Lower leg skin (tissue), 4 donors: ENCODE measurements around the gene EVPL. TPM values are rescaled to one million over a fixed set of nuclear protein-coding genes. Genes with fewer than 3 reads are reported as not detected.
A peak's percentile ranks its signal among the peaks of the same experiment; 100 is the strongest.

Experiments
- DNase-seq, 2 donors: peaks; one replicate each; pipeline ENCODE4 v3.0.0-alpha.2; 2019; ENCODE audit warnings: low spot score in 2 of 2
- H3K4me3 ChIP-seq: fragments of 200-600 bp; sonication (generic); 2 replicates; pipeline ENCODE4 v1.5.1; 2017; ENCODE audit warnings: mild to moderate bottlenecking, low read depth; ENCODE audit not compliant: poor library complexity, severe bottlenecking
- POLR2A ChIP-seq, 2 donors: fragments of 450-650 bp; IDR thresholded peaks; one replicate each; pipeline ENCODE4 v1.6.1; 2016 to 2017; ENCODE audit warnings: antibody characterized with exemption in 2 of 2, mild to moderate bottlenecking in 1 of 2, moderate library complexity in 1 of 2
- WGBS, 2 donors: methylation state at CpG; one replicate each; pipeline ENCODE4 v1.1.5; 2018; 5-methylcytosine and 5-hydroxymethylcytosine counted together
- intact Hi-C: fragments of 100-400 bp; cut with DNase I; formaldehyde crosslinking; loops from one replicate; pipeline ENCODE4 v1.15.0; 2023; ENCODE audit warnings: low total_unique reads
- total RNA-seq, 4 donors: library from RNA; depleted of rRNA; stranded (reverse); fragments of >200 nt; gene quantifications; one replicate each; pipeline ENCODE4 v1.1.0, GENCODE V29; 2016
- TF ChIP-seq, protein P1 (sequence below), 3 donors: fragments of 450-650 bp; IDR thresholded peaks; one replicate each; pipeline ENCODE4 v1.5.1; 2016; ENCODE audit warnings: antibody characterized with exemption in 3 of 3, mild to moderate bottlenecking in 3 of 3, moderate library complexity in 2 of 3

The EVPL gene
- total RNA-seq, 4 donors from 2014 or later, result 285 to 514 (median 315) TPM

DNA sequence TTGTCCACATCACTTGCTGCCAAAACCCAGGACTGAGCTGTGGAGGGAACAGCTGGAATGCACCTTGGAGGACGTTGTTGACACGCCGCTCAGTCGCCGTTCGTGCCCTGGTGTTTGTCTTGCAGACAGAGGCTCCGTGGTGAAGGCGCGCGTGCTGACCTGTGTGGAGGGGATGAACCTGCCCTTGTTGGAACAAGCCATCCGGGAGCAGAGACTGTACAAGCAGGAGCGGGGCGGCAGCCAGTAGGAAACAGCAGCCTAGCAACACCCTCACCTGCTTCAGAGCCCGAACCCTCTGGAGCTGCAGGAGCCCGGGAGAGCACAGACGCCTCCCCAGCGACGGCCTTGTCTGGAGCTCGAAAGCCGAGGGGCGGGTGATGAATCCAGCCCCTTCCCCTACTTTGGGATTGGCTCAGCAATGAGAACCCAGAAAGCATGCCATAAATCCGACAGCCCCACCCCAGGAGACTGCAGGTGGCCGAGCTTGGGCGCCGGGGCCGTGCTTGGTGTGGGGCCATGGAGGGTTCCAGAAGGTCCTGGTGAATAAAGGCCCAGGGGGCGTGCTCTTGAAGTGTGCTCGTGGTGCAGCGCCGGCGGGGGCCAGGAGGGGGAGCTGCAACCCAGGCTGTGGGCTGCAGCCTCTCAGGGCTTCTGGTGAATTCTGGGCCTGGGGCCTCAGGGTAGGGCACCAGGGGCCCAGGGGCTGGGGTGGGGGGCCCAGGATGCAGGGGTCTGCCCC is 26.9 kb downstream of the EVPL start:
- TF ChIP-seq, protein P1, sequence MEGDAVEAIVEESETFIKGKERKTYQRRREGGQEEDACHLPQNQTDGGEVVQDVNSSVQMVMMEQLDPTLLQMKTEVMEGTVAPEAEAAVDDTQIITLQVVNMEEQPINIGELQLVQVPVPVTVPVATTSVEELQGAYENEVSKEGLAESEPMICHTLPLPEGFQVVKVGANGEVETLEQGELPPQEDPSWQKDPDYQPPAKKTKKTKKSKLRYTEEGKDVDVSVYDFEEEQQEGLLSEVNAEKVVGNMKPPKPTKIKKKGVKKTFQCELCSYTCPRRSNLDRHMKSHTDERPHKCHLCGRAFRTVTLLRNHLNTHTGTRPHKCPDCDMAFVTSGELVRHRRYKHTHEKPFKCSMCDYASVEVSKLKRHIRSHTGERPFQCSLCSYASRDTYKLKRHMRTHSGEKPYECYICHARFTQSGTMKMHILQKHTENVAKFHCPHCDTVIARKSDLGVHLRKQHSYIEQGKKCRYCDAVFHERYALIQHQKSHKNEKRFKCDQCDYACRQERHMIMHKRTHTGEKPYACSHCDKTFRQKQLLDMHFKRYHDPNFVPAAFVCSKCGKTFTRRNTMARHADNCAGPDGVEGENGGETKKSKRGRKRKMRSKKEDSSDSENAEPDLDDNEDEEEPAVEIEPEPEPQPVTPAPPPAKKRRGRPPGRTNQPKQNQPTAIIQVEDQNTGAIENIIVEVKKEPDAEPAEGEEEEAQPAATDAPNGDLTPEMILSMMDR (IDR thresholded peaks at IDR 0.05), result no peak
- no peak for TF ChIP-seq POLR2A (IDR thresholded peaks at IDR 0.05)
- no peak overlapping the region for H3K4me3 ChIP-seq
- intact Hi-C loops, result no loop called here
- 41 to 53% methylated on average over 26 to 28 of the region's 31 CpGs for WGBS, 2 donors
- no peak for DNase-seq

DNA sequence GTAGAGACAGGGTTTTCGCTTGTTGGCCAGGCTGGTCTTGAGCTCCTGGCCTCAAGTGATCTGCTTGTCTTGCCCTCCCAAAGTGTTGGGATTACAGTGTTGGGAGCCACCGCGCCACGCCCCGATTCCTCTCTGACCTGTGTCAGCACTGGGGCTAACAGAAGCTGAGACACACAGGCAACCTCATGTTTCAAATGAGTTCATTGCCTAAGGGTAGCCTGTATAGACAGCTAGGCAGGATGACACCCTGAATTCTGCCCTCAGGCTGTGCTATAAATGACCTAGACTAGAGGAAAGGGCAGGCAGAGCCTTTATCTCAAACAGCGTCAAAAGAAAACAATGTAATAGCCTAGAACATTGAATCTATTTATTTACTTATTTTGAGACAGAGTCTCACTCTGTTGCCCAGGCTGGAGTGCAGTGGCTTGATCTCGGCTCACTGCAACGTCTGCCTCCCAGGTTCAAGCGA is 28.7 kb downstream of the EVPL start:
- no peak for TF ChIP-seq POLR2A (IDR thresholded peaks at IDR 0.05)
- TF ChIP-seq, protein P1 (IDR thresholded peaks at IDR 0.05), result no peak
- WGBS, 2 donors, result 88 to 95% methylated on average over 5 to 9 of the region's 9 CpGs
- no peak for DNase-seq
- no peak overlapping the region for H3K4me3 ChIP-seq
- intact Hi-C loops, result no loop called here

DNA sequence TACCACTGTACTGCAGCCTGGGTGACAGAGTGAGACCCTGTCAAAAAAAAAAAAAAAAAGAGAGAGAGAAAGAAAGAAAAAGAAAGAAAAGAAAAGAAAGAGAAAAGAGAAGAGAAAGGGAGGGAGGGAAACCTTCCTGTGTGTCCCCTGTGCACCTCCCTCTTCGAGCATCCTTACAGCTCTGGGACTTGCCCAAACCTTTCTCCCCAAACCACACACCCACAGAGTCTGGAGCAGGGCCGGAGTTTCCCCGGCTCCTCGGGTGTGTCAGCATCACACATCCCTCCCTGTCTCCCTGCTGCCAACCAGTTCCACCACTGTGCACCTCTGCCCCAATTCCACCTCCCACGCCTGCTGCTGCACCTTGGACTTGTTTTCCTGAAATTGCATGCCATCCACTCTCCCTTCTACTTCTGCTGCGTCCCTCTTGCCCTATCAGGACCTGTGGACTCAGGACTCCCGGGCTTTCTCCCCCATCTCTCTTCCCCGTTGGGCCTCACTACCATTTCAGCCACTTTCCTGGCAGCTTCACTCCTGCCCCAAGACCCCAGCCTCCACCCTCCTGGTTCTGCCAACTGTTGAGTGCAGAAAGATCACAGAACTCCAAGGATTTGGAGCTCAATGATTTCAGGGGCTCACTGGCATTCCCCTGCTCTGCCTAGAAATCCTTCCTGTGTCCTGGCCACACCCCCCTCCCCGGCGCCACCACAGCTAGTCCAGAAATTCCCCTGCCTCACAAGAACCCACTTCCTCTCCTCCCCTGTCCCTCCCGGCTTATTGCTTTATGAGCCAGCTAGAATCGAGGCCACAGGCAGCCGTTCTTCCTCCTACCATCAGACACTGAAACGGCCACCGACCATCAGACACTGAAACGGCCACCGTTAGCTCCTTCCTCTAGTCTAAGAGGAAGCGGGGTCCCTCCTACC is 30.2 kb downstream of the EVPL start:
- DNase-seq, result peak in 1 of 2 donors; percentile 65
- no peak for TF ChIP-seq POLR2A (IDR thresholded peaks at IDR 0.05)
- TF ChIP-seq, protein P1 (IDR thresholded peaks at IDR 0.05), result no peak
- WGBS, 2 donors, result 18 to 25% methylated on average over 18 of the region's 18 CpGs
- intact Hi-C loops, result no loop called here
- H3K4me3 ChIP-seq, result no peak overlapping the region

DNA sequence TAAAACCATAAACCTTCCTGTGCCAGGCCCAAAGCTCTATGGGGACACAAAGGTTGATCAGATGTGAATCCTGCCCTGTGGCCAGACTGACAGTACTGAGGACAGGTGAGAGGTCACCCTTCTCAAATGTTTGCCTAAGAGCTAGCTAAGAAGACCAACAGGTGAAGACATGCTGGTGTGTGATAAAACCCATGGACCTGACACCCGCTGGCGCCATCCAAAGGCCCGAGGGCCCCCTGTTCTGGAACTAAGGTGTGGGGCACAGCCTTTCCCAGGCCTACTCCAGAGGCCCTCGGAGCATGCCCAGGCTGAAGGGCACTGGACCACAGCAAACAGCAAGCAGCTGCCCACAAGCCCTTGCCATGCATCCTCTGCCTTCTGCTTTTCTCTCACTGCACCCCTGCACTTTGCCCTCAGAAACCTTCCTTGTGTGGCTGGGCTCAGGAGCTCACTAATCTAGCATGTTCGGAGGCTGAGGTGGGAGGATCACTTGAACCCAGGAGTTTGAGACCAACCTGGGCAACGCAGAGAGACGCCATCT is 31.7 kb downstream of the EVPL start:
- 91% methylated on average over 7 of the region's 7 CpGs for WGBS, 2 donors
- intact Hi-C loops, result no loop called here

DNA sequence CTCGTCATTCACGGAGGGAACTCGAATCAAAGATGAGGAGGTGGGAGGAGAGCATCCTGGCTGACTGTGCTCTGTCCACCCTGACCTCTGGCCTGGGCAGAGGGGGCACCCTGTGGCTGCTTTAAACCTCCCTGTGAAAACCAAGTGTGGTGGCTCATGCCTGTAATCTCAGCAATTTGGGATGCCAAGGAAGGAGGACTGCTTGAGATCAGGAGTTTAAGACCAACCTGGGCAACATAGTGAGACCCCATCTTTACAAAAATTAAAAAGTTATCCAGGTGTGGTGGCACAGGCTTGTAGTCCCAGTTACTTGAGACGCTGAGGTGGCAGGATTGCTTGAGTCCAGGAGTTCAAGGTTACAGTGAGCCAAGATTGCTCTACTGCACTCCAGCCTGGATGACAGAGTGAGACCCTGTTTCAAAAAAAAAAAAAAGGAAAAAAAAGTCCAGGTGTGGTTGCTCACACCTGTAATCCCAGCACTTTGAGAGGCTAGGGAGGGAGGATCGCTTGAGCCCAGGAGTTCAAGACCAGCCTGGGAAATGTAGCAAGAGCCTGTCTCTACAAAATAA is 32.2 kb downstream of the EVPL start:
- no peak overlapping the region for H3K4me3 ChIP-seq
- intact Hi-C loops, result no loop called here
- TF ChIP-seq POLR2A (IDR thresholded peaks at IDR 0.05), result no peak
- TF ChIP-seq, protein P1 (IDR thresholded peaks at IDR 0.05), result no peak
- WGBS, 2 donors, result 86 to 87% methylated on average over 5 of the region's 5 CpGs
- DNase-seq, result no peak

More for the DNA sequence above, 31.7 kb downstream of the EVPL start:
- H3K4me3 ChIP-seq, result no peak overlapping the region
- TF ChIP-seq POLR2A (IDR thresholded peaks at IDR 0.05), result no peak
- TF ChIP-seq, protein P1 (IDR thresholded peaks at IDR 0.05), result no peak
- DNase-seq, result no peak
